ENCODE measurements around the gene UBAC2. TPM values are rescaled to one million over a fixed set of nuclear protein-coding genes. Genes with fewer than 3 reads are reported as not detected.

UBAC2 gene
- total and polyA plus RNA-seq, 7 donors: 31.8 to 73.9 (median 47.6) TPM

- peaks cover 0 to 31% (median 11%) of the 10 kb centered on the region in 4 donors for H3K4me1 ChIP-seq
- DNase-seq: no peak
- 85 to 87% methylated on average over 6 of the region's 6 CpGs for whole genome bisulfite sequencing, 2 donors
Measured at GRCh38 chr13:99316657-99317256, 116.1 kb downstream of the UBAC2 start.

GRCh38 chr13:99320693-99321481 lies 120.2 kb downstream of the UBAC2 start:
- Histone ChIP-seq H3K4me1 (peaks cover 0 to 32% (median 13%) of the 10 kb centered on the region in 4 donors), H3K9me3 (no peaks in the 10 kb centered on the region), H3K27me3 (no peaks in the 10 kb centered on the region), H3K36me3 (peaks cover 0 to 6% (median 0%) of the 10 kb centered on the region in 4 donors), H3K27ac (peak overlapping the region in 3 of 4 donors; percentile 21 to 57 (median 41)), H3K4me3 (no peak overlapping the region)
- no peak for DNase-seq
- WGBS, 2 donors: 68 to 77% methylated on average over 5 of the region's 5 CpGs
- intact Hi-C loops (cut with DNase I): no loop called here
- TF ChIP-seq EP300 (IDR thresholded peaks at IDR 0.05) (no peak), POLR2AphosphoS5 (IDR thresholded peaks at IDR 0.05) (peak in 1 of 4 donors; percentile 14)

More at GRCh38 chr13:99316657-99317256, 116.1 kb downstream of the UBAC2 start:
- Histone ChIP-seq H3K9me3 (no peaks in the 10 kb centered on the region), H3K36me3 (peaks cover 0 to 6% (median 0%) of the 10 kb centered on the region in 4 donors), H3K27me3 (no peaks in the 10 kb centered on the region), H3K4me3 (no peak overlapping the region), H3K27ac (no peak overlapping the region)
- intact Hi-C loops (cut with DNase I): no loop called here
- TF ChIP-seq POLR2A (IDR thresholded peaks at IDR 0.05): no peak
- no peak for TF ChIP-seq CTCF (IDR thresholded peaks at IDR 0.05)
- TF ChIP-seq POLR2AphosphoS5 (IDR thresholded peaks at IDR 0.05): no peak
- no peak for TF ChIP-seq EP300 (IDR thresholded peaks at IDR 0.05)

- no peaks in the 10 kb centered on the region for H3K9me3 ChIP-seq
- H3K4me3 ChIP-seq: no peak overlapping the region
- no peaks in the 10 kb centered on the region for H3K27me3 ChIP-seq
- H3K36me3 ChIP-seq: peaks cover 0 to 6% (median 0%) of the 10 kb centered on the region in 4 donors
- intact Hi-C loops (cut with DNase I): no loop called here
- DNase-seq: no peak
- peak overlapping the region in 2 of 4 donors; percentile 41 to 57 for H3K27ac ChIP-seq
- TF ChIP-seq POLR2AphosphoS5 (IDR thresholded peaks at IDR 0.05) (no peak), CTCF (IDR thresholded peaks at IDR 0.05) (no peak), POLR2A (IDR thresholded peaks at IDR 0.05) (no peak), EP300 (IDR thresholded peaks at IDR 0.05) (no peak)
- peaks cover 0 to 32% (median 13%) of the 10 kb centered on the region in 4 donors for H3K4me1 ChIP-seq
Measured at GRCh38 chr13:99321709-99322108, 121.1 kb downstream of the UBAC2 start.

GRCh38 chr13:99322297-99323103 lies 121.8 kb downstream of the UBAC2 start:
- WGBS, 2 donors: 62 to 78% methylated on average over 10 of the region's 10 CpGs
- Histone ChIP-seq H3K4me3 (no peak overlapping the region), H3K4me1 (peaks cover 0 to 32% (median 13%) of the 10 kb centered on the region in 4 donors), H3K9me3 (no peaks in the 10 kb centered on the region), H3K27me3 (no peaks in the 10 kb centered on the region), H3K36me3 (peaks cover 0 to 6% (median 0%) of the 10 kb centered on the region in 4 donors), H3K27ac (peak overlapping the region in 2 of 4 donors; percentile 45 to 57)
- no peak for DNase-seq
- intact Hi-C loops (cut with DNase I): no loop called here
- TF ChIP-seq CTCF (IDR thresholded peaks at IDR 0.05) (no peak), POLR2A (IDR thresholded peaks at IDR 0.05) (no peak), POLR2AphosphoS5 (IDR thresholded peaks at IDR 0.05) (peak in 1 of 4 donors; percentile 6)

All from sigmoid colon (tissue), 7 donors.